Activated naive CD8-positive, alpha-beta T cell treated with anti-CD3 and anti-CD28 coated beads, Interleukin-2, amount 10 ng/mL, durations not matched to agents 7 days and 5 days (primary cell): ENCODE results near the gene SFMBT1. TPM values are rescaled to one million over a fixed set of nuclear protein-coding genes. Genes with fewer than 3 reads are reported as not detected.

Source experiments
- ATAC-seq: fragments of 150-1000 bp; cut with Tn5 transposase; one replicate; pipeline ENCODE4 v1.10.0; 2021; ENCODE audit warnings: low read depth, moderate library complexity
- POLR2A ChIA-PET: fragments of 350-600 bp; sonication (Branson Sonifier 250); formaldehyde crosslinking; loops from one replicate; lab custom pipeline; 2021; ENCODE audit warnings: antibody characterized with exemption; lab: Charles Lee
- DNase-seq: peaks from one replicate; pipeline ENCODE4 v3.0.0; 2021
- H3K27ac Mint-ChIP-seq: one replicate; pipeline ENCODE4 v1.8.0; 2022; ENCODE audit warnings: mild to moderate bottlenecking, mixed read lengths
- H3K27me3 Mint-ChIP-seq: one replicate; pipeline ENCODE4 v1.8.0; 2022; ENCODE audit warnings: mild to moderate bottlenecking, moderate library complexity, mixed read lengths
- H3K36me3 Mint-ChIP-seq: one replicate; pipeline ENCODE4 v1.8.0; 2021; ENCODE audit warnings: mild to moderate bottlenecking, mixed read lengths
- H3K4me1 Mint-ChIP-seq: one replicate; pipeline ENCODE4 v1.8.0; 2021; ENCODE audit warnings: mixed read lengths
- H3K4me3 Mint-ChIP-seq: one replicate; pipeline ENCODE4 v1.8.0; 2022; ENCODE audit warnings: mild to moderate bottlenecking, moderate library complexity, mixed read lengths
- H3K9me3 Mint-ChIP-seq: one replicate; pipeline ENCODE4 v1.8.0; 2021; ENCODE audit warnings: mixed read lengths
- total RNA-seq, 2 experiments: library from RNA; stranded (reverse); gene quantifications; one replicate each; pipeline ENCODE4 v1.2.3, GENCODE V29; 2021

Gene SFMBT1
- total RNA-seq, 2 experiments from 2014 or later, result 29.5 to 30.8 TPM

- no peak overlapping the region for H3K27ac Mint-ChIP-seq
- no peaks in the 10 kb centered on the region for H3K27me3 Mint-ChIP-seq
- H3K9me3 Mint-ChIP-seq, result no peaks in the 10 kb centered on the region
- ATAC-seq (no peak), DNase-seq (peak; percentile 18)
- POLR2A ChIA-PET, result no interaction called here
- no peaks in the 10 kb centered on the region for H3K4me1 Mint-ChIP-seq
- H3K4me3 Mint-ChIP-seq, result no peak overlapping the region
- no peaks in the 10 kb centered on the region for H3K36me3 Mint-ChIP-seq
Measured at GRCh38 chr3:53079791-53080555, 34.1 kb upstream of the SFMBT1 start.

GRCh38 chr3:53079147-53079546 is 33.3 kb upstream of the SFMBT1 start:
- Mint-ChIP-seq H3K4me1 (no peaks in the 10 kb centered on the region), H3K27me3 (no peaks in the 10 kb centered on the region), H3K4me3 (no peak overlapping the region), H3K27ac (no peak overlapping the region), H3K9me3 (no peaks in the 10 kb centered on the region), H3K36me3 (no peaks in the 10 kb centered on the region)
- POLR2A ChIA-PET, result no interaction called here
- DNase-seq (peak; percentile 15), ATAC-seq (no peak)

GRCh38 chr3:53078656-53079055 is 32.8 kb upstream of the SFMBT1 start:
- no peaks in the 10 kb centered on the region for H3K36me3 Mint-ChIP-seq
- no peaks in the 10 kb centered on the region for H3K27me3 Mint-ChIP-seq
- no peak for ATAC-seq
- POLR2A ChIA-PET, result no interaction called here
- peak; percentile 10 for DNase-seq
- no peak overlapping the region for H3K4me3 Mint-ChIP-seq
- no peaks in the 10 kb centered on the region for H3K4me1 Mint-ChIP-seq
- no peaks in the 10 kb centered on the region for H3K9me3 Mint-ChIP-seq
- H3K27ac Mint-ChIP-seq, result no peak overlapping the region

- Mint-ChIP-seq H3K27ac (no peak overlapping the region), H3K27me3 (no peaks in the 10 kb centered on the region), H3K36me3 (no peaks in the 10 kb centered on the region), H3K4me1 (peaks cover 8% of the 10 kb centered on the region), H3K9me3 (no peaks in the 10 kb centered on the region), H3K4me3 (no peak overlapping the region)
- ATAC-seq (no peak), DNase-seq (peak; percentile 14)
- POLR2A ChIA-PET, result no interaction called here
Measured at GRCh38 chr3:53077476-53078220, 31.8 kb upstream of the SFMBT1 start.

- ATAC-seq (no peak), DNase-seq (peak; percentile 22)
- H3K4me3 Mint-ChIP-seq, result no peak overlapping the region
- peaks cover 14% of the 10 kb centered on the region for H3K4me1 Mint-ChIP-seq
- H3K36me3 Mint-ChIP-seq, result no peaks in the 10 kb centered on the region
- no peak overlapping the region for H3K27ac Mint-ChIP-seq
- H3K9me3 Mint-ChIP-seq, result no peaks in the 10 kb centered on the region
- POLR2A ChIA-PET, result interaction anchor here (0.9 to 1.3 kb wide), 2 partner anchors 27 to 34 kb away, joined by 3 read pairs; no protein-coding TSS in a partner anchor
- no peaks in the 10 kb centered on the region for H3K27me3 Mint-ChIP-seq
Measured at GRCh38 chr3:53075743-53076140, 29.9 kb upstream of the SFMBT1 start.

- Mint-ChIP-seq H3K4me1 (peaks cover 14% of the 10 kb centered on the region), H3K36me3 (no peaks in the 10 kb centered on the region), H3K27ac (peak overlapping the region; percentile 60), H3K27me3 (no peaks in the 10 kb centered on the region), H3K4me3 (no peak overlapping the region), H3K9me3 (no peaks in the 10 kb centered on the region)
- ATAC-seq (no peak), DNase-seq (peak; percentile 24)
- POLR2A ChIA-PET, result interaction anchor here (1.3 kb wide), 1 partner anchor 34 kb away, joined by 3 read pairs; no protein-coding TSS in a partner anchor
Measured at GRCh38 chr3:53074761-53075742, 29.2 kb upstream of the SFMBT1 start.

GRCh38 chr3:53074366-53074696 is 28.5 kb upstream of the SFMBT1 start:
- no peaks in the 10 kb centered on the region for H3K9me3 Mint-ChIP-seq
- H3K27me3 Mint-ChIP-seq, result no peaks in the 10 kb centered on the region
- peaks cover 15% of the 10 kb centered on the region for H3K4me1 Mint-ChIP-seq
- no peak overlapping the region for H3K4me3 Mint-ChIP-seq
- H3K36me3 Mint-ChIP-seq, result no peaks in the 10 kb centered on the region
- peak overlapping the region; percentile 60 for H3K27ac Mint-ChIP-seq
- POLR2A ChIA-PET, result no interaction called here
- no peak for DNase-seq
- ATAC-seq, result no peak

GRCh38 chr3:53073553-53074365 is 27.9 kb upstream of the SFMBT1 start:
- Mint-ChIP-seq H3K36me3 (no peaks in the 10 kb centered on the region), H3K9me3 (no peaks in the 10 kb centered on the region), H3K27ac (peak overlapping the region; percentile 96), H3K27me3 (no peaks in the 10 kb centered on the region), H3K4me1 (peaks cover 16% of the 10 kb centered on the region), H3K4me3 (peak overlapping the region; percentile 90)
- ATAC-seq (no peak), DNase-seq (no peak)
- POLR2A ChIA-PET, result interaction anchor here (0.6 kb wide), 1 partner anchor 28 kb away, joined by 4 read pairs; the partner anchor contains the start of gene SFMBT1

GRCh38 chr3:53072653-53073552 is 27.0 kb upstream of the SFMBT1 start:
- H3K27me3 Mint-ChIP-seq, result no peaks in the 10 kb centered on the region
- peak overlapping the region; percentile 96 for H3K27ac Mint-ChIP-seq
- no peaks in the 10 kb centered on the region for H3K36me3 Mint-ChIP-seq
- DNase-seq, result peak; percentile 90
- H3K9me3 Mint-ChIP-seq, result no peaks in the 10 kb centered on the region
- H3K4me3 Mint-ChIP-seq, result peak overlapping the region; percentile 90
- H3K4me1 Mint-ChIP-seq, result peaks cover 16% of the 10 kb centered on the region
- POLR2A ChIA-PET, result interaction anchor here (0.6 to 1.9 kb wide), 3 partner anchors 27 to 37 kb away, joined by 3 to 4 read pairs (median 4); partner anchors contain the start of gene SFMBT1
- ATAC-seq, result peak; percentile 93

- Mint-ChIP-seq H3K36me3 (no peaks in the 10 kb centered on the region), H3K9me3 (no peaks in the 10 kb centered on the region), H3K4me1 (peaks cover 16% of the 10 kb centered on the region), H3K27ac (peak overlapping the region; percentile 96), H3K27me3 (no peaks in the 10 kb centered on the region), H3K4me3 (peak overlapping the region; percentile 90)
- ATAC-seq, result no peak
- POLR2A ChIA-PET, result interaction anchor here (1.1 to 1.9 kb wide), 2 partner anchors 27 to 38 kb away, joined by 3 to 4 read pairs; no protein-coding TSS in a partner anchor
- DNase-seq, result peak; percentile 32
Measured at GRCh38 chr3:53071882-53072431, 26.1 kb upstream of the SFMBT1 start.

- DNase-seq (no peak), ATAC-seq (no peak)
- no peaks in the 10 kb centered on the region for H3K9me3 Mint-ChIP-seq
- peaks cover 5% of the 10 kb centered on the region for H3K27me3 Mint-ChIP-seq
- no peaks in the 10 kb centered on the region for H3K36me3 Mint-ChIP-seq
- no peak overlapping the region for H3K4me3 Mint-ChIP-seq
- POLR2A ChIA-PET, result no interaction called here
- H3K27ac Mint-ChIP-seq, result no peak overlapping the region
- H3K4me1 Mint-ChIP-seq, result peaks cover 16% of the 10 kb centered on the region
Measured at GRCh38 chr3:53069422-53070068, 23.7 kb upstream of the SFMBT1 start.
